H1 (cell line): ENCODE results near the gene TDRD15. TPM values are rescaled to one million over a fixed set of nuclear protein-coding genes. Genes with fewer than 3 reads are reported as not detected.

Source experiments
- CTCF ChIA-PET: fragments of 300-600 bp; sonication (Branson Sonifier 250); formaldehyde crosslinking; loops from one replicate; lab custom pipeline; 2021; ENCODE audit not compliant: partially characterized antibody; lab: Charles Lee
- POLR2A ChIA-PET: fragments of 300-600 bp; sonication (Branson Sonifier 250); formaldehyde crosslinking; loops from one replicate; lab custom pipeline; 2021; ENCODE audit warnings: inconsistent platforms; ENCODE audit not compliant: partially characterized antibody; lab: Charles Lee
- DNase-seq, 2 experiments: peaks; one replicate each; pipeline versions ENCODE4 v3.0.0 to v3.0.0-alpha.2; 2010 to 2022; ENCODE audit warnings: low spot score in 2 of 2, low read depth in 1 of 2, mixed read lengths in 1 of 2
- FAIRE-seq: peaks from 2 replicates; lab custom pipeline; 2011; peaks lifted over from hg19 to GRCh38; lab: Jason Lieb, UNC
- H2AFZ ChIP-seq: 2 replicates; pipeline ENCODE4 v1.8.1; 2012; ENCODE audit warnings: low read length, inconsistent platforms
- H2AK5ac ChIP-seq: 2 replicates; pipeline ENCODE4 v1.6.1; 2013; ENCODE audit warnings: low read depth, low read length
- H2BK120ac ChIP-seq: replicated peaks from 2 replicates; pipeline ENCODE3; 2013; ENCODE audit warnings: low read depth, low read length, inconsistent platforms
- H2BK12ac ChIP-seq: 2 replicates; pipeline ENCODE4 v1.6.1; 2013; ENCODE audit warnings: low read depth, low read length
- H2BK15ac ChIP-seq: 2 replicates; pipeline ENCODE4 v1.6.1; 2013; ENCODE audit warnings: low read length
- H2BK20ac ChIP-seq: 2 replicates; pipeline ENCODE4 v1.6.1; 2013; ENCODE audit warnings: low read length
- H2BK5ac ChIP-seq: 2 replicates; pipeline ENCODE4 v1.6.1; 2013; ENCODE audit warnings: low read depth, low read length
- H3K14ac ChIP-seq: 2 replicates; pipeline ENCODE4 v1.6.1; 2013; ENCODE audit warnings: inconsistent platforms; ENCODE audit not compliant: insufficient read length
- H3K18ac ChIP-seq: 2 replicates; pipeline ENCODE4 v1.6.1; 2013; ENCODE audit warnings: low read length; ENCODE audit errors: extremely low read depth
- H3K23ac ChIP-seq: 2 replicates; pipeline ENCODE4 v1.6.1; 2013; ENCODE audit warnings: inconsistent platforms; ENCODE audit not compliant: insufficient read length
- H3K23me2 ChIP-seq: 2 replicates; pipeline ENCODE4 v1.6.1; 2013; ENCODE audit warnings: low read depth, low read length
- H3K27ac ChIP-seq: 2 replicates; pipeline ENCODE4 v1.6.1; 2011; ENCODE audit warnings: low read depth, low read length, inconsistent platforms
- H3K27me3 ChIP-seq, 4 experiments: replicated peaks in 1 of 4; 1 replicate in 1 of 4; 2 replicates in 3 of 4; pipeline versions ENCODE4 v1.6.1 to v1.8.1; 2011 to 2013; ENCODE audit warnings: low read length in 3 of 4, mild to moderate bottlenecking in 3 of 4, inconsistent platforms in 2 of 4, mixed read lengths in 2 of 4, moderate library complexity in 1 of 4; ENCODE audit not compliant: control insufficient read depth in 3 of 4, insufficient read depth in 3 of 4; ENCODE audit errors: extremely low read depth in 1 of 4
- H3K36me3 ChIP-seq, 4 experiments: 2 replicates each; pipeline versions ENCODE4 v1.6.1 to v1.8.1; 2011 to 2013; ENCODE audit warnings: mild to moderate bottlenecking in 4 of 4, low read length in 3 of 4, moderate library complexity in 2 of 4, control low read depth in 1 of 4, inconsistent platforms in 1 of 4; ENCODE audit not compliant: insufficient read depth in 4 of 4, control insufficient read depth in 2 of 4
- H3K4ac ChIP-seq: replicated peaks from 2 replicates; pipeline ENCODE3; 2013; ENCODE audit warnings: low read length, low read depth, mixed read lengths, inconsistent platforms; ENCODE audit not compliant: insufficient read length
- H3K4me1 ChIP-seq, 4 experiments: replicated peaks in 1 of 4; 1 replicate in 1 of 4; 2 replicates in 3 of 4; pipeline versions ENCODE4 v1.6.1 to v1.8.1; 2011 to 2013; ENCODE audit warnings: low read length in 3 of 4, inconsistent platforms in 2 of 4, mixed read lengths in 1 of 4; ENCODE audit not compliant: insufficient read depth in 4 of 4, control insufficient read depth in 3 of 4
- H3K4me2 ChIP-seq, 2 experiments: 2 replicates each; pipeline versions ENCODE4 v1.6.1 to v1.8.1; 2011 to 2013; ENCODE audit warnings: low read depth in 2 of 2, low read length in 2 of 2, control low read depth in 1 of 2, inconsistent platforms in 1 of 2, mild to moderate bottlenecking in 1 of 2; ENCODE audit not compliant: insufficient read depth in 1 of 2
- H3K4me3 ChIP-seq, 4 experiments: fragments of 200-600, 300-600 bp in 1 of 4; sonication (generic), shearing (Covaris generic), sonication (Bioruptor Twin) in 1 of 4; 2 replicates each; pipeline versions ENCODE4 v1.5.1 to v1.8.1; 2011 to 2016; ENCODE audit warnings: low read length in 4 of 4, low read depth in 3 of 4, control low read depth in 2 of 4, inconsistent platforms in 2 of 4, mild to moderate bottlenecking in 2 of 4, mixed read lengths in 1 of 4, moderate library complexity in 1 of 4; ENCODE audit not compliant: insufficient read depth in 2 of 4; ENCODE audit errors: extremely low read depth in 1 of 4
- H3K56ac ChIP-seq: replicated peaks from 2 replicates; pipeline ENCODE3; 2013; ENCODE audit warnings: low read depth, mild to moderate bottlenecking, mixed read lengths, low read length, inconsistent platforms; ENCODE audit not compliant: insufficient read length
- H3K79me1 ChIP-seq: 2 replicates; pipeline ENCODE4 v1.6.1; 2013; ENCODE audit warnings: low read depth, low read length, control low read depth
- H3K79me2 ChIP-seq, 2 experiments: 2 replicates each; pipeline versions ENCODE4 v1.6.1 to v1.8.1; 2012 to 2013; ENCODE audit warnings: low read length in 2 of 2, mild to moderate bottlenecking in 2 of 2, inconsistent platforms in 1 of 2; ENCODE audit not compliant: insufficient read depth in 2 of 2, control insufficient read depth in 1 of 2
- H3K9ac ChIP-seq, 4 experiments: replicated peaks in 1 of 4; 1 replicate in 1 of 4; 2 replicates in 3 of 4; pipeline versions ENCODE4 v1.6.1 to v1.8.1; 2011 to 2013; ENCODE audit warnings: low read depth in 3 of 4, low read length in 3 of 4, control low read depth in 2 of 4, mild to moderate bottlenecking in 2 of 4, moderate library complexity in 2 of 4, inconsistent platforms in 1 of 4; ENCODE audit errors: extremely low read depth in 1 of 4
- H3K9me3 ChIP-seq, 2 experiments: 2 replicates each; pipeline versions ENCODE4 v1.6.1 to v1.8.1; 2012 to 2013; ENCODE audit warnings: mild to moderate bottlenecking in 2 of 2, moderate library complexity in 2 of 2, control low read depth in 1 of 2, inconsistent platforms in 1 of 2, low read depth in 1 of 2, low read length in 1 of 2, mixed read lengths in 1 of 2; ENCODE audit not compliant: insufficient read depth in 2 of 2
- H4K20me1 ChIP-seq, 2 experiments: replicated peaks in 1 of 2; 2 replicates each; pipeline versions ENCODE3 to v1.8.1; 2011 to 2013; ENCODE audit warnings: inconsistent platforms in 2 of 2, low read length in 2 of 2, mild to moderate bottlenecking in 1 of 2; ENCODE audit not compliant: insufficient read depth in 2 of 2, control insufficient read depth in 1 of 2
- H4K5ac ChIP-seq: 2 replicates; pipeline ENCODE4 v1.6.1; 2013; ENCODE audit warnings: low read length, low read depth, mixed read lengths, inconsistent platforms; ENCODE audit not compliant: insufficient read length
- H4K8ac ChIP-seq: 2 replicates; pipeline ENCODE4 v1.8.0; 2013; ENCODE audit warnings: mild to moderate bottlenecking, moderate library complexity, low read length, inconsistent platforms; ENCODE audit not compliant: insufficient read depth; ENCODE audit errors: extremely low read depth
- H4K91ac ChIP-seq: replicated peaks from 2 replicates; pipeline ENCODE3; 2013; ENCODE audit warnings: low read length, mixed read lengths, inconsistent platforms; ENCODE audit not compliant: insufficient read length
- WGBS, 2 experiments: shearing (Covaris generic) in 1 of 2; methylation state at CpG; one replicate each; pipeline versions ENCODE4 v1.1.6 to v1.1.7; 2013 to 2015; ENCODE audit warnings: low lambda C conversion rate in 2 of 2, mixed read lengths in 2 of 2, inconsistent platforms in 1 of 2, low coverage in 1 of 2, missing lambda C conversion rate in 1 of 2; ENCODE audit not compliant: insufficient replicate concordance in 2 of 2, insufficient coverage in 1 of 2, insufficient read length in 1 of 2; ENCODE audit errors: extremely low coverage in 1 of 2, missing lambda C conversion rate in 1 of 2; 5-methylcytosine and 5-hydroxymethylcytosine counted together
- polyA plus RNA-seq, 7 experiments: library from polyadenylated mRNA; depleted of rRNA in 3 of 7; stranded (reverse) in 5 of 7; unstranded in 2 of 7; fragments of >200 nt in 5 of 7; fragments of 200-250 nt in 2 of 7; gene quantifications; 1 replicate in 5 of 7; 2 replicates in 1 of 7; 4 replicates in 1 of 7; pipeline versions ENCODE4 v1.2.1 to v1.2.3, GENCODE V29; 2011 to 2013; ENCODE audit warnings: missing spikeins in 2 of 7, mixed read lengths in 2 of 7
- total RNA-seq: library from RNA; stranded (reverse); fragmentation: NEBNext Ultra II Directional; extraction: Animal tissue kit (Norgen Biotek cat#: 25700); gene quantifications from 2 replicates; pipeline ENCODE4 v1.2.1, GENCODE V29; 2021

TDRD15 gene
- total and polyA plus RNA-seq, 2 of the 8 experiments (the other 6 are each of a cell fraction or from before 2014, with no cell fraction given) = not detected

DNA sequence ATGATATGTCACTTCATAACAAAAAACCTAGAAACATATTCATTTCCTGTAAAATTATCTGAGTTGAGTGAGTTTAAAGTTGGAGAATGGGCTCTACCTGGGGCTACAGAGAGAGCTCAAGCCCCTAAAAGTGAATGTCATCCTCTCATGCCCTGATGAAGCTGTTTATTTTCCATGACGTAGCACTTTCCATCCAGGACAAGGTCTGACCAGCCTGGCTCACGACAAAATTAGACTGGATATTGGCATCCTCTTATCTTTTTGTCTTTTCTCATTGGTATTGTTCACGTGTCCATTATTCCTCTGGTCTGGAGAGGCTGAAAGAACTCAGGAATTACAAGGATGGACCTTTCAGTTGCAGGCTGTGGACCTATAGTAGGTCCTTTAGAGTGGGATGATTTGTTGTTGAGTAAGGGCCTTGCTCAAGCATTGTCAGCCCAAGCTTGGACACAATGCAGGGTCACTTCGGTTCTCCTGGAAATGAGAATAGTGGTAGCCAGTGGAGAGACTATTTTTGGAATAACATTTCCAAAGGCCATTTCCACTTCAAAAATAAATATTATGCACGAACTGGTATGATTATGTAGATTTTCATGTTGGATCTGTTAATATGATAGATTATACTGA lies 24.4 kb upstream of the TDRD15 start:
- Histone ChIP-seq H4K5ac (no peak overlapping the region), H2AFZ (no peak overlapping the region), H4K20me1 (no peaks in the 10 kb centered on the region), H2BK15ac (no peak overlapping the region), H2BK20ac (no peak overlapping the region), H3K23me2 (no peaks in the 10 kb centered on the region), H3K4ac (no peak overlapping the region), H3K36me3 (no peaks in the 10 kb centered on the region), H3K14ac (no peak overlapping the region), H2BK120ac (no peak overlapping the region), H4K91ac (no peak overlapping the region), H3K9ac (no peak overlapping the region), H2BK12ac (no peak overlapping the region), H2BK5ac (no peak overlapping the region), H3K4me3 (no peak overlapping the region), H3K79me1 (no peaks in the 10 kb centered on the region), H4K8ac (no peak overlapping the region), H3K27me3 (no peaks in the 10 kb centered on the region), H3K9me3 (no peaks in the 10 kb centered on the region), H3K18ac (no peak overlapping the region), H3K79me2 (no peaks in the 10 kb centered on the region), H3K27ac (no peak overlapping the region), H3K56ac (no peak overlapping the region), H3K4me1 (peaks cover 0 to 8% (median 4%) of the 10 kb centered on the region in 4 experiments; a peak in 4 of 7 replicates), H3K4me2 (no peak overlapping the region), H3K23ac (no peak overlapping the region), H2AK5ac (no peak overlapping the region)
- 82% methylated on average over 5 of the region's 5 CpGs; no CpG with 5 or more reads in 1 of the 2 experiments for WGBS, 2 experiments
- DNase-seq (no peak), FAIRE-seq (no peak)
- CTCF ChIA-PET = interaction anchor here (1.2 to 2.0 kb wide), 4 partner anchors 14 to 72 kb away, joined by 3 to 6 read pairs (median 6); partner anchors contain the start of gene APOB
- POLR2A ChIA-PET = no interaction called here
